ENCODE measurements around the gene ZNF266. TPM values are rescaled to one million over a fixed set of nuclear protein-coding genes. Genes with fewer than 3 reads are reported as not detected.
A peak's percentile ranks its signal among the peaks of the same experiment; 100 is the strongest.

Gene ZNF266
- total and polyA plus RNA-seq, 2 of the 13 experiments (the other 11 are each of a cell fraction or from before 2014, with no cell fraction given): 19.8 to 20.8 TPM

DNA sequence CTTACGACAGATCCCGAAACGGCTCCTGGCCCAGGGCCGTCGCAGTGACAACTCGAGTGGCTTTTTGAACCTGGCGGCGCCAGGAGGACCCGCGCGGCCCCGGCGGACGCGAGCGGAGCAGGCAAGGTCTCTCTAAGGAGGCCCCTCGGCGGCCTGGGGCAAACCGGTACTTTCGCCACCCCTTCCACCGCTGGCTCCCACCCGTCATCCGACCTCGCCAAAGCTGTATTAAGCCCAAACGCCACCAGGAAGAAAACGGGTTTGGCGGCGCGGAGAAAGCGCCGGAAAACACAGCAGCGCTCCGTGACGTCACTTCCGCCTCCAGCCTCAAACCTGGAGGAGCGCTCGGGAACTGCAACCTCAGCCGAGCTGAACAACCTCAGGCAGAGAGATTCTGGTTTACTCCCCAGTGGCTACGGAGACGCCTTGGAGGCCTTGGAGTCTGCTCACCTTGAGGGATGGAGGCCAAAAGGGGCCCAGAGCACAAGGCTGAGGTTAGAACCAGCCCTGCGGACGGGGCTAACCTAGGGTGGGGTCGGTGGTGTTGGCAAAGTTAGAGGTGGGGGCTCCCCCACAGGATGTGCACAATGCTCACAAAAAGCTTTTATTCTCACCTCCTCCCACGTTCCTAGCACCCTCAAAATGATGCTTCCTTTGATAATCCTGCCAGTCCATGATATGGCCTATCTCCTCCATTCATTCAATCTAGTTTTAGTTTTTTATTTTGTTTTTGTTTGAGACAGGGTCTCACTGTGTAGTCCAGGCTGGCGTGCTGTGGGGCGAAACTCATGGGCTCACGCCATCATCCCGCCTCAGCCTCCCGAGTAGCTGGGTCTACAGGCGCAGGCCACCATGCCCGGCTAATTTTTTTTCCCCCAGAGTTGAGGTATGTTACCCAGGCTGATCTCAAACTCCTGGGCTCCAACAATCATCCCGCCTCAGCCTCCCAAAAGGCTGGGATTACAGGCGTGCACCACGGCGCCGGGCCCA lies at the start of gene ZNF266 (continued):
- TF ChIP-seq MXD3 (CRISPR knock-in tag; IDR thresholded peaks at IDR 0.05): peak; percentile 66
- no peak for TF ChIP-seq ZNF850 (CRISPR knock-in tag; conservative IDR thresholded peaks at IDR 0.05)
- peak; percentile 75 for TF ChIP-seq ZFX (CRISPR knock-in tag; IDR thresholded peaks at IDR 0.05; ENCODE audit: low read depth)
- peak; percentile 53; the same call in 1 of the 2 replicates for TF ChIP-seq MEIS1 (CRISPR knock-in tag; IDR thresholded peaks at IDR 0.05; ENCODE audit: borderline replicate concordance)
- TF ChIP-seq, protein P1, sequence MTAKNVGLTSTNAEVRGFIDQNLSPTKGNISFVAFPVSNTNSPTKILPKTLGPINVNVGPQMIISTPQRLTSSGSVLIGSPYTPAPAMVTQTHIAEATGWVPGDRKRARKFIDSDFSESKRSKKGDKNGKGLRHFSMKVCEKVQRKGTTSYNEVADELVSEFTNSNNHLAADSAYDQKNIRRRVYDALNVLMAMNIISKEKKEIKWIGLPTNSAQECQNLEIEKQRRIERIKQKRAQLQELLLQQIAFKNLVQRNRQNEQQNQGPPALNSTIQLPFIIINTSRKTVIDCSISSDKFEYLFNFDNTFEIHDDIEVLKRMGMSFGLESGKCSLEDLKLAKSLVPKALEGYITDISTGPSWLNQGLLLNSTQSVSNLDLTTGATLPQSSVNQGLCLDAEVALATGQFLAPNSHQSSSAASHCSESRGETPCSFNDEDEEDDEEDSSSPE (CRISPR knock-in tag; IDR thresholded peaks at IDR 0.05): peak; percentile 86
- TF ChIP-seq TEF (CRISPR knock-in tag; IDR thresholded peaks at IDR 0.05): no peak
- TF ChIP-seq, protein P2, sequence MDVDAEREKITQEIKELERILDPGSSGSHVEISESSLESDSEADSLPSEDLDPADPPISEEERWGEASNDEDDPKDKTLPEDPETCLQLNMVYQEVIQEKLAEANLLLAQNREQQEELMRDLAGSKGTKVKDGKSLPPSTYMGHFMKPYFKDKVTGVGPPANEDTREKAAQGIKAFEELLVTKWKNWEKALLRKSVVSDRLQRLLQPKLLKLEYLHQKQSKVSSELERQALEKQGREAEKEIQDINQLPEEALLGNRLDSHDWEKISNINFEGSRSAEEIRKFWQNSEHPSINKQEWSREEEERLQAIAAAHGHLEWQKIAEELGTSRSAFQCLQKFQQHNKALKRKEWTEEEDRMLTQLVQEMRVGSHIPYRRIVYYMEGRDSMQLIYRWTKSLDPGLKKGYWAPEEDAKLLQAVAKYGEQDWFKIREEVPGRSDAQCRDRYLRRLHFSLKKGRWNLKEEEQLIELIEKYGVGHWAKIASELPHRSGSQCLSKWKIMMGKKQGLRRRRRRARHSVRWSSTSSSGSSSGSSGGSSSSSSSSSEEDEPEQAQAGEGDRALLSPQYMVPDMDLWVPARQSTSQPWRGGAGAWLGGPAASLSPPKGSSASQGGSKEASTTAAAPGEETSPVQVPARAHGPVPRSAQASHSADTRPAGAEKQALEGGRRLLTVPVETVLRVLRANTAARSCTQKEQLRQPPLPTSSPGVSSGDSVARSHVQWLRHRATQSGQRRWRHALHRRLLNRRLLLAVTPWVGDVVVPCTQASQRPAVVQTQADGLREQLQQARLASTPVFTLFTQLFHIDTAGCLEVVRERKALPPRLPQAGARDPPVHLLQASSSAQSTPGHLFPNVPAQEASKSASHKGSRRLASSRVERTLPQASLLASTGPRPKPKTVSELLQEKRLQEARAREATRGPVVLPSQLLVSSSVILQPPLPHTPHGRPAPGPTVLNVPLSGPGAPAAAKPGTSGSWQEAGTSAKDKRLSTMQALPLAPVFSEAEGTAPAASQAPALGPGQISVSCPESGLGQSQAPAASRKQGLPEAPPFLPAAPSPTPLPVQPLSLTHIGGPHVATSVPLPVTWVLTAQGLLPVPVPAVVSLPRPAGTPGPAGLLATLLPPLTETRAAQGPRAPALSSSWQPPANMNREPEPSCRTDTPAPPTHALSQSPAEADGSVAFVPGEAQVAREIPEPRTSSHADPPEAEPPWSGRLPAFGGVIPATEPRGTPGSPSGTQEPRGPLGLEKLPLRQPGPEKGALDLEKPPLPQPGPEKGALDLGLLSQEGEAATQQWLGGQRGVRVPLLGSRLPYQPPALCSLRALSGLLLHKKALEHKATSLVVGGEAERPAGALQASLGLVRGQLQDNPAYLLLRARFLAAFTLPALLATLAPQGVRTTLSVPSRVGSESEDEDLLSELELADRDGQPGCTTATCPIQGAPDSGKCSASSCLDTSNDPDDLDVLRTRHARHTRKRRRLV (CRISPR knock-in tag; IDR thresholded peaks at IDR 0.05): no peak
- TF ChIP-seq KDM4B (CRISPR knock-in tag; IDR thresholded peaks at IDR 0.05): peak; percentile 39; the same call in 1 of the 2 replicates
- 0 out of 2 replicates have a peak, but pooled peaks have one; percentile 55 for TF ChIP-seq ZNF138 (CRISPR knock-in tag; IDR thresholded peaks at IDR 0.05; ENCODE audit: low read depth)
- peak; percentile 73; the same call in 1 of the 2 replicates for TF ChIP-seq NFKB2 (CRISPR knock-in tag; IDR thresholded peaks at IDR 0.05; ENCODE audit: borderline replicate concordance)
- TF ChIP-seq TAF1 (CRISPR knock-in tag; IDR thresholded peaks at IDR 0.05): peak; percentile 79
- no peak for TF ChIP-seq POGK (CRISPR knock-in tag; conservative IDR thresholded peaks at IDR 0.05)
- TF ChIP-seq TCF7L2 (IDR thresholded peaks at IDR 0.05; ENCODE audit: low read depth, low read length): no peak
- TF ChIP-seq SOX13 (IDR thresholded peaks at IDR 0.05): no peak
- no peak for TF ChIP-seq SOX13 (CRISPR knock-in tag; conservative IDR thresholded peaks at IDR 0.05 in 1 of 2, IDR thresholded peaks at IDR 0.05 in 1 of 2)
- no peak for TF ChIP-seq SSRP1 (CRISPR knock-in tag; IDR thresholded peaks at IDR 0.05)
- TF ChIP-seq ZNF280B (CRISPR knock-in tag; IDR thresholded peaks at IDR 0.05; ENCODE audit: borderline replicate concordance): no peak
